ENCODE data around the gene MVD.

Gene MVD

GRCh38 chr16:88697831-88698615 lies 35.1 kb upstream of the MVD start:
- in situ Hi-C loops (cut with MboI; ENCODE audit: low sequenced_read_pairs): no loop called here

GRCh38 chr16:88697116-88697830 lies 34.4 kb upstream of the MVD start:
- in situ Hi-C loops (cut with MboI; ENCODE audit: low sequenced_read_pairs): no loop called here

GRCh38 chr16:88696441-88696840 lies 33.5 kb upstream of the MVD start:
- in situ Hi-C loops (cut with MboI; ENCODE audit: low sequenced_read_pairs): no loop called here

- in situ Hi-C loops (cut with MboI; ENCODE audit: low sequenced_read_pairs): no loop called here
These were observed 32.9 kb upstream of the MVD start for GRCh38 chr16:88695753-88696152.

GRCh38 chr16:88695218-88695617 lies 32.3 kb upstream of the MVD start:
- in situ Hi-C loops (cut with MboI; ENCODE audit: low sequenced_read_pairs): no loop called here

- in situ Hi-C loops (cut with MboI; ENCODE audit: low sequenced_read_pairs): no loop called here
These were observed 31.6 kb upstream of the MVD start for GRCh38 chr16:88694221-88695087.

GRCh38 chr16:88693420-88694177 lies 30.7 kb upstream of the MVD start:
- in situ Hi-C loops (cut with MboI; ENCODE audit: low sequenced_read_pairs): no loop called here

- in situ Hi-C loops (cut with MboI; ENCODE audit: low sequenced_read_pairs): no loop called here
These were observed 30.0 kb upstream of the MVD start for GRCh38 chr16:88692861-88693260.

GRCh38 chr16:88691924-88692560 lies 29.2 kb upstream of the MVD start:
- in situ Hi-C loops (cut with MboI; ENCODE audit: low sequenced_read_pairs): no loop called here

- in situ Hi-C loops (cut with MboI; ENCODE audit: low sequenced_read_pairs): no loop called here
These were observed 28.4 kb upstream of the MVD start for GRCh38 chr16:88691129-88691813.

GRCh38 chr16:88690341-88691128 lies 27.6 kb upstream of the MVD start:
- in situ Hi-C loops (cut with MboI; ENCODE audit: low sequenced_read_pairs): no loop called here

GRCh38 chr16:88688013-88688778 lies 25.3 kb upstream of the MVD start:
- in situ Hi-C loops (cut with MboI; ENCODE audit: low sequenced_read_pairs): no loop called here

GRCh38 chr16:88687676-88688012 lies 24.8 kb upstream of the MVD start:
- in situ Hi-C loops (cut with MboI; ENCODE audit: low sequenced_read_pairs): no loop called here

- in situ Hi-C loops (cut with MboI; ENCODE audit: low sequenced_read_pairs): no loop called here
These were observed 24.3 kb upstream of the MVD start for GRCh38 chr16:88687254-88687576.

GRCh38 chr16:88686439-88687253 lies 23.8 kb upstream of the MVD start, which contains the start of gene SNAI3:
SNAI3 (minus strand) TSS chr16:88686507; CDS start chr16:88686406, 101 bp downstream.
- in situ Hi-C loops (cut with MboI; ENCODE audit: low sequenced_read_pairs): no loop called here

- in situ Hi-C loops (cut with MboI; ENCODE audit: low sequenced_read_pairs): no loop called here
These were observed 23.2 kb upstream of the MVD start for GRCh38 chr16:88686062-88686438.
